RPMI7951 (cell line): ENCODE measurements around the gene PAQR8. TPM values are rescaled to one million over a fixed set of nuclear protein-coding genes. Genes with fewer than 3 reads are reported as not detected.

Experiments
- DNase-seq: peaks from one replicate; pipeline ENCODE4 v3.0.0-alpha.2; 2012; ENCODE audit warnings: low read depth
- total RNA-seq: library from RNA; depleted of rRNA; stranded (reverse); fragments of >200 nt; shearing (Covaris generic); gene quantifications from 2 replicates; pipeline ENCODE4 v1.2.3, GENCODE V29; 2014; rRNA removed

Gene PAQR8, protein sequence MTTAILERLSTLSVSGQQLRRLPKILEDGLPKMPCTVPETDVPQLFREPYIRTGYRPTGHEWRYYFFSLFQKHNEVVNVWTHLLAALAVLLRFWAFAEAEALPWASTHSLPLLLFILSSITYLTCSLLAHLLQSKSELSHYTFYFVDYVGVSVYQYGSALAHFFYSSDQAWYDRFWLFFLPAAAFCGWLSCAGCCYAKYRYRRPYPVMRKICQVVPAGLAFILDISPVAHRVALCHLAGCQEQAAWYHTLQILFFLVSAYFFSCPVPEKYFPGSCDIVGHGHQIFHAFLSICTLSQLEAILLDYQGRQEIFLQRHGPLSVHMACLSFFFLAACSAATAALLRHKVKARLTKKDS
- 13.1 and 14.5 TPM in 2 replicates for total RNA-seq

DNA sequence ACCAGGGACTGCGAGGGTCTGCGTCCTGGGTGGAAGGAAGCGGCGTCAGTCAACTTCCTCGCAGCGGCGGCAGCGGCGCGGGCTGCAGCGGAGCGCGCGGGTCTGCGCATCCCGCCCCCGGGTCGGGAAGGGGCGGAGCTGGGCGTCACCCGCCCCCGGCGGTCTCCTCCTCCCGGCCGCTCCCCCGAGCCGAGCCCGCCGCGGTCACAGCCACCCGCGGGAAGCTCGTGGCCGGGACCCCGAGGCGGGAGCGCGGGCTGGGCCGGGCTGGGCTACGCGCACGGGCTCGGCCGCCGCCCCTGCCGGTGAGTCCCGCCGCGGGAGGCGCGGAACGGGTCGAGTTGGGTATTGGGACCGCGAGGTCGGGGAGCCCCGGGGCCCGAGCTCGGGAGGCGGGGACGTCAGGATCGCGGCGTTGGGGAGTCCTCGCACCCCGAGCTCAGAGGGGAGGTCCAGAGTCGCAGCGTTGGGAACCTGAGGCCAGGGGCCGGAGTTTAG lies at the start of gene PAQR8:
TSS of gene PAQR8 (plus strand) at position 207 of the 498 bp plus-strand sequence. CDS start 41,063 bp downstream, outside the sequence.
- DNase-seq, result peak; percentile 77

DNA sequence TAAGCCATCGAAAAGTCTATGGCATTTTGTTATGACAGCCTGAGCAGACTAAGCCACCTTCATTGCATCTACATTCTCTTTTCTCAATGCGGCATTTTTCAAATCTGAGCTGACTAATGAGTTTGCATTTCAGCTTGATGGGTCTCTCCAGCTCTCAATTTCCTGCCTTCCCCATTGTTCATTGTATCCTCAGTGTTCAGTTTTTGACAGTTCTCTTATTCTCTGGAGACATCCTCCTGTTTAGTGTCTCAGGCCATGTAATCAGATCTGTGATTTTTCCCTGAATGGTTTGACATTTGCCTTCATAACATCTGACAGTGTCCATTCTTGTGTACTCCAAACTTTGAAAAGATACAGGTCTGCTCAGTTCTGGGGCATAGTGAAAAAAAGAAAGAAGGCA lies 49.5 kb upstream of the PAQR8 start:
- DNase-seq, result peak; percentile 26

DNA sequence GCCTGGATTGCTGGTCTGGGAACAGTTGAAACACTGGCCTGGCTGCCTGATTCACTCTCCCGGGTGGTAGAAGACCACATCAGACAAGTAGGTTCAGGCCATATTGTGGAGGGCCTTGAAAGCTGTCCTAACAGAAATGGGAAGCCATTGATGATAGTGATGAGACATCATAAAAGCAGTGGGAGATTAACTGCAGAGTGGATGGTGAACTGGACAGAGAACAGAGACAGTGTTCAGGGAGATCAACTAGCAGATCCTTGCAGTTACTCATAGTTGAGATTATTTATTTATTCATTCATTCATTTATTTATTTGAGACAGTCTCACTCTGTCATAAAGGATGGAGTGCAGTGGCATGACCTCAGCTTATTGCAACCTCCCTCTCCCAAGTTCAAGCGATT lies 47.2 kb upstream of the PAQR8 start:
- DNase-seq, result no peak

DNA sequence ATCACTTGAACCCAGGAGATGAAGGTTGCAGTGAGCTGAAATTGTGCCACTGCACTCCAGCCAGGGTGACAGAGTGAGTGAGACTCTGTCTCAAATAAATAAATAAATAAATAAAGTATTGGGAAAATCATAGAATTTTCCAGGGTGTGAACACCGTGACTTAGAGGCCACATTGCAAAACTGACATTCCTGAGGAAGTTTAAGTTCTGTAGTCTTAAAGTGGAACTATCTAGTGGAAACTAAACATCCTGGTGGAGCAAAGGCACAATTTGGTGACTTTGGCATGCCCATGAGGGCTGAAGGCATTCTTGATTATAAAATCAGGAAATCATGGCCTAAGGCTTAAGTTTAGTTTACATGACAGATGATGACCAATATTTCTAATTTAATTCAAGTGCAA lies 44.7 kb upstream of the PAQR8 start:
- no peak for DNase-seq

DNA sequence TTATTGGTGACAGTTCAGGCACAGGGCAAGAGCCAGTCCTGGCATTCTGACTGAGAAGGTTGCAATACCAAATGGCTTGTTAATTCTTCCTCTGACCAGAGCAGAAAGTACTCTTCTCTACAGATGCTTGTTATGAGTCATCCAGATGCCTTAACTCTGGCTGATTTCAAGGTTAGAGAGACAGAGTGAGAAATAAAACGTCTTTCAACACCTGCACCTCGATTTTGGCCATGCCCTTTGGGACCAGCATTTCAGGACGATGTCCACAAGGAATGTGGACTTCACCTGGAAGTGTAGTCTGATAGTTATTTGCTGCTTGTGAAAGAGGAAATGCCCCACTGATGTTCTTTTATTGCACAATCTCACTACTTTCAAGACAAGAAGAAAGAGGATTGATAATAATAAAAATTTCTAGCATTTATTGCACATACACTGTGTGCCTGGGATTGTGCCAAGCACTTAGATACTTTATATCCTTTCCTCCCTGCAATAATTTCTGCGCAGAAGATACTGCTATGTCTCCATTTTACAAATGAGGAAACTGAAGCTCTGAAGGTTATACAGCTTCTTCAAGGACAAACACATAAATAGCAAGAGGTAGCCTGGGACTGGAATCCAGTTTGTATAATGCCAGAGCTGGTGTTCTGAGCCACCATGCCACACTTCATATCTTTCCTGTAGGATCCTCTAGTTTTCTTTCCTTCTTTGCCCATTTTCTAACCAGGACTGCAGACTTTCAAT lies 43.9 kb upstream of the PAQR8 start:
- DNase-seq, result peak; percentile 65

DNA sequence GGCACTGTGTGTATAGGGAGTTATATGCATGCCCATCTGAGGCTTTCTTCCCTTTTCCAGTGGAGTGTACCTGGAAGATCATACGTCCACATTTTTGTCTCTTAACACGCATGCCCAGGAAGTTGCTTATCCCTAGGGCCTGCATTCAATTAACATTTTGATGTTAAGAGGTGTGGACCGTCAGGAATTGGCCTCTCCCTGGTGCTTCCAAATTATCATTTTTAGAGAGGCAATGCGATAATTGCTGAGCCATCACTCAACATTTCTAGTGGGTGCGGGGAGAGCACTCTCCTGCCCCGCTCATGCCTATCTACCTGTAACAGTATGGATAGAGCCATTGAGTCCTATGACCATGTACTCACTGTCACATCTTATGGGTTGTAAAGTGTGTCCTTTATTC lies 37.8 kb upstream of the PAQR8 start:
- DNase-seq, result no peak

DNA sequence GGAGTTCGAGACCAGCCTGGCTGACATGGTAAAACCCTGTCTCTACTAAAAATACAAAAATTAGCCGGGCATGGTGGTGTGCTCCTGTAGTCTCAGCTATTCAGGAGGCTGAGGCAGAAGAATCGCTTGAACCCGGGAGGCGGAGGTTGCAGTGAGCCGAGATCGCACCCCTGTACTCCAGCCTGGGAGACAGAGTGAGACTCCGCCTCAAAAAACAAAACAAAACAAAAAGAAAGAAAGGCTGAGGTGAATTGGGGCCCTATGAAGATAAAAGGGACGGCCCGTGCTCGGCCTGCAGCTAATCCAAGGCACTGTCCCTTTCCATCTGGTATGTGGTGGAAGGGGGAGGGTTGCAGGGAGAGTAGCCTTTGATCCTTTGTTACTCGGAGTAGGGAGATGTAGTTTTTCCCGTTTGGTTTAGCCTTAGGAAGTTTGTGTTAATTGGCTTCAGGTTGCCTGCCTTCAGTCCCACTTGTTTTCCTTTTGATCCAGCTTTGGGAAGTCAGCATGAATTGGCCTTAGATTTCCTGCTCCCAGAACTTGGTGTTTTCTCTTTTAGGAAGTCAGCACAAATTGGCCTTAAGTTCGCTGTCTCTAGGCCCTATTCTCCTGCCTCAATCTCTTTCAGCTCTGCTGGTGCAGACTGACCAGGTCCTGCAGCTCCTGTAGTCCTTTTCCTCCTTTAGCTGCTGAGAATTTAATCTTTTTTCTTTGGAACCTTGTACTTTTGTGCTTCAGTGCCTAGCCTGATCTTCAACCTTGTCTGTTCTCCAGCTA lies 36.1 kb upstream of the PAQR8 start:
- DNase-seq, result peak; percentile 49

DNA sequence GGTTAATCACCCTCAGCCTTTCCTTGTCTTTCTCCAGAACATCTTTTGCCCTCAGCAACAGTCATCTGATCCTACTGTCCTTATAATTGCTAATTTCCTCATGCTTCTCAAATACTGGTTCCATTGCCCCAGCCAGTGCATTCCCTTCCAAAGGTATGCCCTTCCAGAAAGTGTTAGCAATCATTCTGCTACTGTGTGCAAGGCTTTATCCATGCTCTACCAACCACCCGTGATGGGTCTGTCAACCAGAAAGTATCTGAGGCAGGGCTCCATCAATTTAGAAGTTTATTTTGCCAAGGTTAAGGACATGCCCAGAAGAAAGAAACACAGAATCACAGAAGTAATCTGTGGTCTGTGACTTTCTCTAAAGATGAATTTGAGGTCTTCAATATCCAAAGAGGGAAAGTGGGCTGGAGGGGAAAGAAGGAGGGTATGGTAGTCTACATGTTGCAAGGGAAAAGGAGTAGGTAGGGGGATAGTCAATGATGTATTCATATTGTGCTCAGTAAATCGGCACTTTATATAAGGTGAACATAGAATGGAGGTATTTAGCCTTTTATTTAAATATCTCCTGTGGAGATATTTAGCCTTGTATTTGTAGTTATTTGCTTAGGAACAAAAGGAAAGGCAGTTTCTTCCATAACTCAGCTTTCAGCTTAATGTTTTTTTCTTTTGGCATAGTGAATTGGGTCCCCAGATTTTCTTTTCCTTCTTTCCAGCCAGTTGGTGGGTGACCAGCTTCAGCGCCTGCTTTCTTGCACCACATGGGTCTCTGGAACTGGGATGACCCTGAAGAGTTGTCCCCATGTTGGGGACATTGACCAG lies 35.2 kb upstream of the PAQR8 start:
- DNase-seq, result no peak

DNA sequence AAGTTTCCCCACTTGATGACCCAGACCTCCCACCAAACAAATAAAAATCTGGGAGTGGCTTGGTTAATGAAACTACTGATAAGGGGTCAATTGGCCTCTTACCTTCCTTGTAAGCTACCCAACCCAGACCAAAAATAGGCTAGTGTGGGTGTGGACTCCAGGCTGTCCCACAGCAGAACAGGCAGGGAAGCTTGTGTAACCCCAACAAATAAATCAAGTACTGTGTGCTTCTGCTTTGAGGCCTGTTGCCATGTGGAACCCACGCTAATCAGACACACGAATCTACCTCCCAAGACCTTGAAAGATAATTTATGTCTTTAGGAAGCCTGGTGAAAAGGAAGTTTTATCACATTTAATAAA lies 33.7 kb upstream of the PAQR8 start:
- no peak for DNase-seq

DNA sequence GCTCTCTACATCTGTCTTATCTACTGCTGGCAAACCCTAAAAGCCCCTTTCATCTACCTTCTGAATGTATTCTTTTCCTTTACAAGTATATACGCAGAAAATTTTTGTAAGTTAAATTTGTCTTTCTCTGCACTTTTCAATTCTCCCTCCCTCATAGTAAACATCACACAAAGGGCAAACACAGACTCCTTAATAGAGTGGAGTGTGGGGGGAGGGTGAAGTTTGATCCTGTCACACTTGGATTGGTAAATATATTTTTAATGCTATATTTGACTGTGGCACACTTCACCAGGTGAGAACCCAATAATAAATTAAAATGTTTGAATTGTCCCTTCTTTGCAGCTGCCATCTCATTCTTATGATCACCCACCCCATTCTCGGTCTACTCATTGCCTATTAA lies 33.2 kb upstream of the PAQR8 start:
- DNase-seq, result no peak

DNA sequence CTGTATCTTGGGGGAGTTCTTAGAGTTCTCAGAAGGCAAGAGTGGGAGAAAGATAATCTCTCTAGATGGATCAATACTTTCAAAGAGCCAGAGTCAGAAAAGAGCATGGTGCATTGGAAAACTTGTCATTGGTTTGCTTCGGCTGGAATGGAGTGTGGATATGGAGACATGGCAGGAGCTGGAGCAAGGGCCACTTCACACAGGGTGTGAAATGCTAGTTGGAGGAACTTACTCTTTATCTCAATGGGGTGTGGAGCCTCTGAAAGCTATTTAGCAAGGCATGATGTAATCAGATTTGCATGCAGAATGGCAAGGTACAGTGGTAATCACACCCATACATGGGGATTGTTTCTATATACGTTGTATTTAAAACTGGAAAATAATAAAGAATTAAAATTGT lies 31.5 kb upstream of the PAQR8 start:
- DNase-seq, result no peak

DNA sequence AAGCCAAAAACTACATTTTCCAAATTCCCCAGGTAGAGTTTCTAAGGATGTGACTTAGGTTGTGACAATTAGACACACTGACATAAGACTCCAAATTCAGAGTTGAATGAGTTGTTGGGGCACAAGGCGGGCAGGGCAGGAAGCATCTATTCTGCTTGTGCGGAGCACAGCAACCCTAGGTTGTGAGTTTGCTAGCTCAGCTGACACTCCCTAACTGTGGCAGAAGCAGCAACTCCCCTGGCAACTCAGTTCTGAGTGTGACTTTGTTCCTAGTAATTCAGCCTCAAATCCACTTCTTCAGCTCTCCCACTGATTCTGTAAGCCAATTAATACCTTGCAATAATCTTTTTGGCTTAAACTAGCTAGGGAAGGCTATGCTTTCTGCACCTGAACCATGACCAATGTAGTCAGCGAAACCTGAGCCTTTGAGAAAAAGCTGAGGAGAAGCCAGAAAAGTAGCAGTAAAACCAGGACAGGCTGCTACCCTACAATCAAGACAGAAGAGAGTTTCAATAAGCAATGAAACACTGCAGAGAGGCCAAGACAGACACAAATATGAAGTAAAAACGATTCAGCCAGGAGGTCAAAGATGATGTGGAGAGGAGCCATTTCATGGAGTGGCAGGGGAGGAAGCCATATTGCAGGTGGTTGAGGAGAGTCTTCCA lies 30.0 kb upstream of the PAQR8 start:
- DNase-seq, result no peak

DNA sequence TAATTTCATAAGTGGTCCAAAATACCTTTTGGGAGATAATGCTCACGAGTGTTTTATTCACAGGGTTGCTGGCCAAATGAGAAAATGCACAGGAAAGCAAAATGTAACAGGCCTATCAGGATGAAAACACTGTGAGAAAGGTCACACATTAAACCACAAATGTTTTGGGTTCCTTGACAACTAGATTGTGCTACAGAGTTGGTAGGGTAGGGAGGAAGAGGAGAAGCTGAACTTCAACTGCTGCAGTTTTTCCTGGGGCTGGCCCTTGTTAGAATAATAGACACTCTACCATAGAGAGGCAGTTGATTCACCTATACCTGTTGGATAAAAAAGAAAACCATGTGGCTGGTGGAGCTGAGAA lies 28.1 kb upstream of the PAQR8 start:
- no peak for DNase-seq

DNA sequence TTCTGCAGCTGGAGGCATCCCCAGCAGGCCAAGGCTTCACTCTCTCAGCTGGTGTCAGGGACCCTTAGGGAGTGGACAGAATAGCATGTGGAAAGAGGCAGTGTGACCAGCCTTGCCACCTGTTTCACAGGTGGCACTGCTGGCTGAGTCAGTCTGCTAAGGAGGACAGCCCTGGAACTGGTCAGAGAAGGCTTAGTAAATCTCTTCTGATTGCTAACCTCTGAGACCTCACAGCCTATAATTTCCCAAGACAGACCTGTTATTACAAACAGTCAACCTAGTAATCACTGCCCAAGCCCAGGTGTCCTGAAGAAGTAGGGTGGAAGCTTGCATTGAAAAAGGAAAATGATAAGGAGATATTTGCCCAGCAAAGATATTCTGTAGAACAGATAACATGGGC lies 26.4 kb upstream of the PAQR8 start:
- DNase-seq, result no peak

DNA sequence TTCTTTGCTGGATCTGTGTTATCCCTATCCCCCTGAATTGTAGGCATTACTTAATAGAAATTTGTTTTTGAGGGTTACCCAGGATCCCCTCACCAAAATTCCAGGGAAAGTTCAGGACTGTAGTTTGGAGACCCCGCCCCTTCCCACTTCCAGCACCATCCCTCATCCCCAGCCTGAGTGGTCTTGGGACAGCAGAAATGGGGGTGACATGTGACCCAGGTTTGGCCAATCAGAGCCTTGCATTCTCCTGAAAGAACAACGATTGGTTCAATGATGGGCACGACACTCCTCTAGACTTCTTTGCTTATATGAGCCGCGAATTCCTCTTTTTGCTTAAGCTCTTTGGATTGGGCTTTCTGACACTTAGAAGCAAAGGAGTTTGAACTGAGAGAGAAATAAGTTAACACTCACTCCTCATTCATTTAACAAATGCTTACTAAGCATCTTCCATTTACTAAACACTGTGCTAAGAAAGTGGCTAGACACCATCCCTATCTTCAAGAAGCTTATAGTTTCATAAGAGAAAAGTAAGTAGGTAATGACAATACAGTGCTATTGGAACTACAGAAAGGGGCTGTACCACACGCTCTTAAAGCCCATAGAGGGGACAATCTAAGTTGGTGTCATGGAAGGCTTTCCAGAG lies 24.9 kb upstream of the PAQR8 start:
- DNase-seq, result no peak

DNA sequence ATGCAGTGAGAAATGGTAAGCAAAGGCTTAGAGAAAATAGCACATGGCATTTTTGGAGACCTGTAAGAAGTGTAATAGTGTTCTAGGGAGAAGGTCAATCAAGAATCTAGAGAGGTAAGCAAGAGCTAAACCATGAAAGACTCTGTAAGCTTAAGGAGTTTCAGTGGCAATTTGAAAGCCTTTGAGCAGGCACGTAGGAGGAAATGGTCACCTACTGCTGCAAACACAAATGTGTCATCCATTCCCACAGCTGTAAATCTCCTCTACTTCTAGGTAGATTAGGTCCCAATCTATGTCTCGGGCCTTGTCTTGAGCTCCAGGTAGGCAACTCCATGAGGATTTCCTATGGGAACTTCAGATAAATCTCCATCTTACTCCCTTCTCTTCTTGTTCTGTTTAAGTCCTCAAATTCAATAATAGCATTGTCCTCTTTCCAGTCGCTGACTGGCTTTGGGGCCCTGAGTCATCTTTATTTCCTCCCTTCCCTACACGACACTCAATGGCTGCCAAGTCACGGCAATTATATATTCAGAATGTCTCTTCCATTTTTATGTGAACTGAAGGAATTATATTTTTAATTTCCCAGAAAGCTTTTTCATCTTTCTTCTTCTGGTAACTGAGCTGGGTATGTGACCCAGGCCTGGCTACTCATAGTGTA lies 24.2 kb upstream of the PAQR8 start:
- DNase-seq, result peak; percentile 59

DNA sequence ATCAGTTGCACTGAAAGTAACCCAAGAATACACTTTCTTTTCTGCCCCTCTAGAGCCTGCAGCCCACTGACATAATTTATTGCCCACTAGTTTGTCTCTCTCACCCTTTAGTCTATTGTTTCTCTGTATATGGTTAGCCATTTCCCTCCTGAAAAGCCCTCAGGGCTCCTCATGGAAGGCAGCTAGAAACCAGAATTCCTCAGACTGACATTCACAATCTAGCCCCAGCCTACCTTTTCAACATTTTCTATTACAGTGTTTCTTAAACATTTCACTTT lies 21.4 kb upstream of the PAQR8 start:
- peak; percentile 44 for DNase-seq

DNA sequence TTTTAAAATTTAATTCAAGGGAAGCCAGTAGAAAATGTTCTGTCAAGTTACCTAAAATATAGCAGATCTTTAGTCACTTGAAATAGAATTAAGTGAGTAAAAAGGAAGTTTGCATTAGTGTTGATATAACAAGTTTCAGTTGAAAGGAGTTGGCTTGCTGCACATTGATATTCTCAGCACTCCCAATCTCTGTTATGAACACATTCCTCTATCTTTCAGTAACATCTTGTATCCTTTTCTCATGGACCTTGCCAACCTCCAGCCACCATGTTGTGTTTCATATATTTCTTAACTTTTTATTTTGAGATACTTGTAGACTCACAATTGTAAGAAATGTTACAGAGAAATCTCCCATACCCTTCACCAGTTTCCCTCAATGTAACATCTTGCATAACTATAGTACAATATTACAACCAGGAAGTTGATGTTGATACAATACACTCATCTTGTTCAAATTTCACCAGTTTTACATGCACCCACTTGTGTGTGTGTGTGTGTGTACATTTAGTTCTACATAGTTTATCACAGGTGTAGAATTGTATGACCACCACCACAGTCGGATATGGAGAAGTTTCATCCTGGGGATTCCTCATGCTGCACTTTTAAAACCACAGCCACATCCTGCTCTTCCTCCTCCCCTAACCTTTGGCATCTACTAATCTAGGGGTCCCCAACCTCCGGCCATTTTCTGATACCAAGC lies 20.2 kb upstream of the PAQR8 start:
- no peak for DNase-seq

DNA sequence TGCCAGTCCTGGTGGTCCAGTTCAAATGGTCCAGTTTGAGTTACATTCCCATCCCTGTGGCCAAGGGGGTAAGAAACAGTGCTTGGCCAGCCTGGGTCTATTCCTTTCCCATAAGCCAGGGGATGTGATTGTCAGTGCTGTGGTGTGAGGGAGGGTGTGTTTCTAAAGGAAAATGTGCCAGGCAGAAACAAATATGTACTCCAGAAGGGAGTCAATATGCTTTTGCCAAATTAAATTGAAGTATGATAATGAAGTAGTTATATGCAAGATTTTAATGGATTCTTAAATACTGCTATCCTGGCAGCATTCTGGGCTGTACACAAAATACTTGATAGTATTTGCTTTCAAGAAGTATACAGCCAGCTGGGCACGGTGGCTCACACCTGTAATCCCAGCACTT lies 16.6 kb upstream of the PAQR8 start:
- DNase-seq, result no peak

DNA sequence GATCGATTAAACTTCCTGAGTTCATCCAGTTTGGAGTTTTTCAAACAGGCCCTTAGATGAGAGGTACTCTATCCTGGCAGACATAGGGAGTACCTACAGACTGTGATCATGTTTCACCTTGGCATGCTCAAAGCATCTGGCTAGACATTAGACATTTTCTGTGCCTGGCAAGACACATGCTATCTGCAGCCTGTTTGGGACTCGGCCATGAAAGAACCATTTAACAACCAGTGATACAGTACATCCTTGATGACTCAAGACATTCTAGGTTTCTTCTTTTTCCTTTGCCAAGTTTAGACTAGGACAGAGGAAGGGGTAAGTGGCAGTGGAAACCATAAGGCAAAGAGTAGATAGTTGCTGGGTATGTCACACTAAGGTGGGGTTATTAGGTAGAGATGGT lies 15.4 kb upstream of the PAQR8 start:
- DNase-seq, result peak; percentile 43
